HG03060 (cell line): ENCODE data around the gene ADAM8.

Source experiments
- ATAC-seq: cut with Tn5 transposase; IDR thresholded peaks from one replicate; pipeline ENCODE4 v1.9.1; 2021; ENCODE audit warnings: low read depth, moderate number of reproducible peaks; ENCODE audit not compliant: unreplicated experiment

Gene ADAM8

GRCh38 chr10:133309100-133309719, 32.5 kb upstream of the ADAM8 start:
- ATAC-seq: peak; percentile 43

- ATAC-seq: peak; percentile 26
These were observed 31.9 kb upstream of the ADAM8 start, which contains the start of the genes TUBGCP2 and ZNF511 for GRCh38 chr10:133308421-133309099. TSS of gene TUBGCP2 (minus strand) at chr10:133308872. CDS start at chr10:133302941, 5,931 bp downstream. TSS of gene ZNF511 (plus strand) at chr10:133308914. CDS start at chr10:133308944, 30 bp downstream.

DNA sequence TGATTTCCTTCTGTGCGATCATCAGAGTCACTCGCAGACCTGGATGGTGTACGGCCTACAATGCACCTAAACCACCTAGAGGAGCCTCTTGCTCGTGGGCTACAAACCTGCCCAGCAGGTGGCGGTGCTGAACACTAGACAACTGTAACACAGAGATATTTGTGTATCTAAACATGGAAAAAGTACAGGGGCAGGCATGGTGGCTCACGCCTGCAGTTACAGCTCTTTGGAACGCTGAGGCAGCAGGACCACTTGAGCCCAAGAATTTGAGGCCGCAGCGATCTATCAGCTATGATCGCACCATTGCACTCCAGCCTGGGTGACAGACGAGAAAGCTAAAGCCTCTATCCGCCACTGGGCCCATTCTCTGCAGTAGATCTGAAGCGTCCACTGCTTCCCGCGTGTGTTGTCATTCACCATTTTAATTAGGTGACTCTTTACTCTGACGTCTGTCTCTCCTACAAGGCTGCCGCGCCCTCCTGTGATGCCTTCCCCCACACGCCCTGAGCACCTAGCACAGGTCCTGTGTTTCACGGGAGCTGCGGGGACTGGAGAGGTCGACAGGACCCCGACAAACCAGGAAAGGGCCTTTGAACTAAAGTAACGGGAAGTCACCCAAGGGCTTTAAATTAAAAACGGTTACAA, 31.2 kb upstream of the ADAM8 start:
- ATAC-seq: peak; percentile 31

- ATAC-seq: no peak
These were observed 30.3 kb upstream of the ADAM8 start for GRCh38 chr10:133306941-133307379.

DNA sequence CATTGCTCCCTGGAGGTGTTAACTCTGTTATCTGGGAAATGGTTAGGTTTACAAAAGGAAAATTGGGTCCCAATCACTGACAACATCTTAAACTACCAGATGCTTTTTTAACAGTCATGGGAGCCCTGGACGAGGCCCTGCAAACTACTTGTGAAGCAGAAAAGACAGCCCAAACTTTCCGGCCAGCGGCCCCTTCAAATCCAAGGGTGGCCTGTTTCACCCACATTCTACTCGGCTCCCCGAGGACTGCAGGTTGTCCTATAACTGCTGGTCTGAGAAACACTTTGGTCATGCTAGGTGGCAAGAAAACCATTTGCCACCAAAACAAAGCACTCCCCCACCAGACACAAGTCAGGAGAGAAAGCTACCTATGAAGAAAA, 29.4 kb upstream of the ADAM8 start:
- ATAC-seq: no peak

DNA sequence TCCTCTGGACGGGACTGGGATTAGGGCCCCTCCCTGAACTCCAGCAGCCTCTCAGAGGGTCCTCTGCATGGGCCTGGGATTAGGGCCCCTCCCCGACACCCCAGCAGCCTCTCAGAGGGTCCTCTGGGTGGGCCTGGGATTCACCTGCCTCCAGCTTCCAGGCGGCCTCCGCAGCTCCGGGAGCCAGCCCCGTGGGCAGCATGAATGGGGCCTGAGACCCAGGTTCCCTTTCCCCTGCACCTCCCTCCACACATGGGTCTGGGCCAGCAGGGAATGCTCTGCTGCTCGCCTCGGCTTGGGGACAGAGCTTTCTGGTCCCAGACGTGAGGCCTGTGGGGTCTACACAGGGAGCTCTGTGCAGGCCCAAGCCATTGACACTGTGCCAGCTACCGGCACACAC, 26.5 kb upstream of the ADAM8 start:
- ATAC-seq: no peak

GRCh38 chr10:133302230-133302629, 25.6 kb upstream of the ADAM8 start:
- ATAC-seq: no peak

DNA sequence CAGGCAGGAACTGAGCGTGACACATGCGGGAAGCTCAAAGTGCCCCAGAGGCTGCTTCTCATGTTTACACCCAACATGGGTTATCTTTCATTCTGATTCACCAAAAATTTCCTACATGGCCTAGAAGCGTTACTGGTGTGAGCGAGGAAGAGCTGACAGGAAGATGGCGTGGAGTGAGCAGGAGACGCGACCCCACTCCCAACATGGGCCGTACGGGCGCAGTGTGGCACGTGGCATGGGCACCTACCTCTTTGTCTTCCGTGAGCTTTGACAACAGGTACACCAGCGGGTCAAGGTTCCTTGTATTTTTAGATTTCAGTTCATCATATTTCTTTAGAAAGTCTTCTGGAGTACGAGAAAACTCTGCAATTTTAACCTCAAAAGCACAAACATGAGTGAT, 23.1 kb upstream of the ADAM8 start:
- ATAC-seq: no peak

- ATAC-seq: no peak
These were observed 22.6 kb upstream of the ADAM8 start for GRCh38 chr10:133299224-133299623.

DNA sequence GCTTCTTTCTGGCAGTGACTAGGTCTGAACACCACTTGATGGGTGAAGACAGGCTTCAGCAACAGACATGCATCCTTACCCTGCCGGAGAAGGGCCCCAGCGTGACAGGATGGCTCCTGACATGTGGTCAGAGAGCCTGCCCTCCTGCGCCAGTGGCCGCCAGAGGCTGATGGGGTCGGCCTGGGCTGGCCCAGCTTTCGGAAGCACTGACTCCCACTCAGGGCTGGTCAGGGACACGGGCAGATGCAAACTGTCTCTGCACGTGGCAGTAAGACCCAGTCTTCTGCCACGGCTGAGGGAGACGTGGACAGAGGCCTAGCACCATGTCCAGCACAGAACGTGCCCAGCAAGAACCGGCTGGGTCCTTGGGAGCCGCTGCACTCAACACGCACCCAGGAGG, 21.8 kb upstream of the ADAM8 start:
- ATAC-seq: no peak

DNA sequence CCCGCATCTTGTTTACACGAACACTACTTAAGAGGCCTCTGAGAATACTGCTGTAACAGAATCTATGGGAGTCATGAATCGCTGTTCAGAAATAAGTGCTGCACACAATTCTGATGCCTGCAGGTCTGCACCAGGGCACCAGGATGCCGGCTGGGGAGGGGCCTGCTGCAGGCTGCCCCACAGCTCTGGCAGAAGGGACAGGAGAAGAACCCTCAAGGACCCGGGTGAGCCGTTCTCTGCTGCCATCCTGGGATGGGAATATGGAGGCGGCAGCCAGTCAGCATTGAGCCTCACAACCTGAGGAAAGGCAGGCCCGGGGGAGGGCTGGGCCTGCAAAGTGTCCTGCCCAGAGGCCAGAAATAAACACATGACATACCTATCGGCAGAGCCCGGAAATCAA, 20.8 kb upstream of the ADAM8 start:
- ATAC-seq: no peak

- no peak for ATAC-seq
These were observed 19.0 kb upstream of the ADAM8 start for GRCh38 chr10:133295426-133296320.

- ATAC-seq: no peak
These were observed 17.5 kb upstream of the ADAM8 start for GRCh38 chr10:133294189-133294588.

DNA sequence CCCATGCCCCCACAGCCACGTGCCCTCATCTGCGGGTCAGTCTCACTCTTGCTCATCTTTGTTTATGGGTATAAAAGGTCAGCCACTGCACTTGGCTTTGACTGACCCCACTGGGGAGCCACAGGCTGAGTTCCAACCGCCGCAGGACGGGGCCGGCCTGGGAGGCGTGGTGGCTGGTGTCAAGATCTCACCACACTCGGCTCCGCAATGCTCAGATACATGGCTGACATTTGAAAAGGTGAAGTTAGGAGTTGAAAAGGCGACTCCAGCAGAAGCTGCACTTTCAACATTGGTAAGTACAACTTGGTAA, 17.1 kb upstream of the ADAM8 start:
- ATAC-seq: no peak

- ATAC-seq: no peak
These were observed 16.5 kb upstream of the ADAM8 start for GRCh38 chr10:133292919-133293809.

- no peak for ATAC-seq
These were observed 13.1 kb upstream of the ADAM8 start for GRCh38 chr10:133289761-133290160.

DNA sequence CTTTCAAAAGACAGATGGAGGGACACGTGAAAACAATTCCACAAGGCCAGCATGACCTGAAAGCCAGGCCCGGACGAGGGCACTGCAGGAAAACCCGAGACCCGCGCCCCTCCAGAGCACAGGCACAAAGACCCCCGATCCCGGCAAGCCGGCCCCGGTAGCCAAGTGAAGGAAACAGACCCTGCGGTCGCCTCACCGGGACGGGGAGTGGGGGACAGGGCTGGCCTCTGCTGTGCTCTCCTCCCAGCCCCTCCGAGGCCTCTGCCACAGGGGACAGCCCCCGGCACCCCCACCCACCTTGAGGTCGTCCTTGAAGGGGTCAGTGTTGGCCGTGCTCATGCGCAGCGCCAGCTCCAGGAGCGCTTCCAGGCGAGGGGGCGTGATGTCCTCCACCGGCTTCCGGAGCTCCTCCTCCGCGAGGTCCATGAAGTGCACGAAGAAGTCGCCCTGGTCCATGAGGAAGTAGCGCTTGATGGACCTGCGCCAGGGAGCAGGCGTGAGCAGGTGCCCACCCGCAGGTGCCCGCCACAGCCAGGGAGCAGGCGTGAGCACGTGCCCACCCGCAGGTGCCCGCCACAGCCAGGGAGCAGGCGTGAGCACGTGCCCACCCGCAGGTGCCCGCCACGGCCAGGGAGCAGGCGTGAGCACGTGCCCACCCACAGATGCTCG, 11.3 kb upstream of the ADAM8 start:
- no peak for ATAC-seq

DNA sequence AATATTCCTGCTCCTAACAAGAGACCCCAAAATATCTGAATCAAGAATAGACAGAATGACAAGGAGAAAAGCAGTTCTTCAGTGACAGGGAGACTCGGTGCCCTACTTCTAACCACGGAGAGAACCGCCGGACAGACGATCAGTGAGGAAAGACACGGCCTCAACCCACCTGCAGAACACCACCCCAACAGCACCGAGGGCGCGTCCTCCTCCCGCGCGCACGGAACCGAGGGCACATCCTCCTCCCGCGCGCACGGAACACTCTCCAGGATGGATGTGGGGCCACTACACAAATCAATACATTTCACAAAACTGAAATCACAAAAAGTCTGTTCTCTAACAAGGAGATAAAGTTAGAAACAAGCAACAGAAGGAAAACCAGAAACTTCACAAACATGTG, 9.7 kb upstream of the ADAM8 start:
- no peak for ATAC-seq

DNA sequence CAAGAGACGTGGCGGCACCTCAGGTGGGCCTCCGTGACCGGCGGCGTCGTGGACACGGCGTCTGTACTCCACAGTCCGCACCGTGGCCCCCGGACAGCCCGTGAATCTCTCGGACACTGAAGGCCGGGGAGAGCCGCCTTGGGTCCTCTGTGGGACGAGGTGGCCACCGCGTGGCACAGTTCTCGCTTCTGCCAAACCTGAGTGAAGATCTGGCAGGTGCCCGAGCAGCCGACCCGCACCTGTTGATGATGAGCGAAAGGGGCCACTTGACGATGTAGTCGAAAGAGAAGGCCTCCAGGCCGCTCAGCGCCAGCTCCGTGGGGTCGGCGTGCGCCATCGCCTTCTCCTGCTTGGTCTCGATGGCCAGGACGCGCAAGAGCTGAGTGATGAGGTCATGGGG, 8.5 kb upstream of the ADAM8 start:
- ATAC-seq: no peak
